ENCODE measurements around the gene GATAD2A. TPM values are rescaled to one million over a fixed set of nuclear protein-coding genes. Genes with fewer than 3 reads are reported as not detected.

GATAD2A gene
- total and polyA plus RNA-seq, 2 of the 8 experiments (the other 6 are each of a cell fraction or from before 2014, with no cell fraction given): 38.4 to 205 TPM

GRCh38 chr19:19427302-19427701, 21.8 kb downstream of the GATAD2A start (continued):
- no peak for TF ChIP-seq SIRT6 (IDR thresholded peaks at IDR 0.05; ENCODE audit: low read length)
- TF ChIP-seq CEBPB (IDR thresholded peaks at IDR 0.05; ENCODE audit: low read depth, low read length): no peak
- no peak for TF ChIP-seq SP1 (IDR thresholded peaks at IDR 0.05; ENCODE audit: low read depth, low read length)
- TF ChIP-seq TAF7 (optimal IDR thresholded peaks at IDR 0.05; ENCODE audit: borderline replicate concordance, low read depth, low read length): no peak
- no peak for TF ChIP-seq HDAC2 (IDR thresholded peaks at IDR 0.05; ENCODE audit: borderline replicate concordance in 1 of 2, low read depth in 2 of 2, low read length in 2 of 2)
- TF ChIP-seq SUZ12 (IDR thresholded peaks at IDR 0.05; ENCODE audit: low read length): no peak

Data from H1 (cell line).